ENCODE results near the gene SFXN5.
"Not testable (repeated sequence)": the region's sequence is repeated elsewhere in the genome, so short reads cannot be mapped to it uniquely, and the experiment has no call there.

Gene SFXN5, protein sequence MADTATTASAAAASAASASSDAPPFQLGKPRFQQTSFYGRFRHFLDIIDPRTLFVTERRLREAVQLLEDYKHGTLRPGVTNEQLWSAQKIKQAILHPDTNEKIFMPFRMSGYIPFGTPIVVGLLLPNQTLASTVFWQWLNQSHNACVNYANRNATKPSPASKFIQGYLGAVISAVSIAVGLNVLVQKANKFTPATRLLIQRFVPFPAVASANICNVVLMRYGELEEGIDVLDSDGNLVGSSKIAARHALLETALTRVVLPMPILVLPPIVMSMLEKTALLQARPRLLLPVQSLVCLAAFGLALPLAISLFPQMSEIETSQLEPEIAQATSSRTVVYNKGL

DNA sequence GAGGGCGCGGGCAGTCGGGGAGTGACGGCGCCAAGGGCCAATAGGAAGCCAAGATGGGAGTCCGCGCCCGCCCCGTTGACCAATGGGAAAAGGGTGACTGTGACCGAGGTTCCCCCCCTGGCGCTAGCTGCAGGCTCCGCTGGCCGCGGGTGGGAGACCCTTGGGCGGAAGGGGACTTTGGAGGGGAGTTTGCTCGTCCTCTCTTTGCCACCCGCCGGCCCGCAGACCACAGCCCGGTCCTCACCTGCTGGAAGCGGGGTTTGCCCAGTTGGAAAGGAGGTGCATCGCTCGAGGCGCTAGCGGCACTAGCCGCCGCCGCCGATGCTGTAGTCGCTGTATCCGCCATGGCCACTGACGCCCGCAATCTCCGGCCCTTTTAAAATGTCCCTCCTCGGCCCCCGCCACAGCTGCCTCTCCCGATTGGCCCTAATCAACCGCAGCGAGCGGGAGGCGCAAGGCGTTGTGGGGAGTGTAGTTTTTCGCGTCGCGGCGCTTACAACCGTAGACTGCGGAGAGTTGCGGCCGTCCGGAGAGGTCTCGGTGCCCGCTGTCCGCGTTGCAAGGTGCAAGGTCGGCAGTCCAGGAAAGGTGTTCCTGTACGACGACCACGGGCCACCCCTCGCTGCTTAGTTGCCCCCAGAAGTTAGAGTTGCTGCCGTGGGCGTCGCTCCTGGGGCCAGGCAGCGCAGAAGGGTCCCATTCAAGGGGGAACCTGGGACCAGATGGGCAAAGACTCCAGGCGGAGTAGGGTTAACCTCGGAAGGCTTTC, at the start of gene SFXN5:
Gene SFXN5 (minus strand): TSS at position 353 of the 769 bp plus-strand sequence. CDS start 7 bp downstream, at position 346.
- ATAC-seq: peak; percentile 91
- DNase-seq: peak; percentile 99

DNA sequence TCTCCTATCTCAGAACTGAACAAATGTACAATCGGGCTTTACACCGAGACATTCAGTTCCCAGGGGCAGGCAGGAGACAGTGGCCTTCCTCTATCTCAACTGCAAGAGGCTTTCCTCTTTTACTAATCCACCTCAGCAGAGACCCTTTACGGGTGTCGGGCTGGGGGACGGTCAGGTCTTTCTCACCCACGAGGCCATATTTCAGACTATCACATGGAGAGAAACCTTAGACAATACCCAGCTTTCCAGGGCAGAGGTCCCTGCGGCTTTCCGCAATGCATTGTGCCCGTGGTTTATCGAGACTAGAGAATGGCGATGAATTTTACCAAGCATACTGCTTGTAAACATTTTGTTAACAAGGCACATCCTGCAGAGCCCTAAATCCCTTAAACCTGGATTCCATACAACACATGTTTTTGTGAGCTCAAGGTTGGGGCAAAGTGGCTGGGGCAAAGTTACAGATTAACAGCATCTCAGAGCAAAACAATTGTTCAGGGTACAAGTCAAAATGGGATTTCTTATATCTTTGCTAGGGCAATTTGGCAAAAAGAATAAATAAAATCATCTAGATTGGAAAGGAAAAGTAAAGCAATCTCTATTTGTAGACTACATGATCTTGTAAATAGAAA, 48.2 kb upstream of the SFXN5 start:
- not testable (repeated sequence) for ATAC-seq, DNase-seq

DNA sequence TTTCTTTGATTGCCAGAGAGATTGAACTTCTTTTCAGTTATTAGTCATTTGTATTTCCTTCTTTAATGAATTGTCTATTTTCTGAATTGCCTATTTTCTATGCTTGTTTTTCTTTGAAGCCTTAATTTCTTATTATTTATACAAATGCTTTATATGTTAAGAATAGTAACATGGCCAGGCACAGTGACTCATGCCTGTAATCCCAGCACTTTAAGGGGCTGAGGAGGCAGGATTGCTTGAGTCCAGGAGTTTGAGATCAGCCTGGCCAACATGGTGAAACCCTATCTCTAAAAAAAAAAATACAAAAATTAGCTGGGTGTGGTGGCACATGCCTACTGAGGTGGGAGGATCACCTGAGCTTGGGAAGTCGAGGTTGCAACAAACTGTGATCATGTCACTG, 45.9 kb upstream of the SFXN5 start:
- ATAC-seq (no peak), DNase-seq (no peak)

DNA sequence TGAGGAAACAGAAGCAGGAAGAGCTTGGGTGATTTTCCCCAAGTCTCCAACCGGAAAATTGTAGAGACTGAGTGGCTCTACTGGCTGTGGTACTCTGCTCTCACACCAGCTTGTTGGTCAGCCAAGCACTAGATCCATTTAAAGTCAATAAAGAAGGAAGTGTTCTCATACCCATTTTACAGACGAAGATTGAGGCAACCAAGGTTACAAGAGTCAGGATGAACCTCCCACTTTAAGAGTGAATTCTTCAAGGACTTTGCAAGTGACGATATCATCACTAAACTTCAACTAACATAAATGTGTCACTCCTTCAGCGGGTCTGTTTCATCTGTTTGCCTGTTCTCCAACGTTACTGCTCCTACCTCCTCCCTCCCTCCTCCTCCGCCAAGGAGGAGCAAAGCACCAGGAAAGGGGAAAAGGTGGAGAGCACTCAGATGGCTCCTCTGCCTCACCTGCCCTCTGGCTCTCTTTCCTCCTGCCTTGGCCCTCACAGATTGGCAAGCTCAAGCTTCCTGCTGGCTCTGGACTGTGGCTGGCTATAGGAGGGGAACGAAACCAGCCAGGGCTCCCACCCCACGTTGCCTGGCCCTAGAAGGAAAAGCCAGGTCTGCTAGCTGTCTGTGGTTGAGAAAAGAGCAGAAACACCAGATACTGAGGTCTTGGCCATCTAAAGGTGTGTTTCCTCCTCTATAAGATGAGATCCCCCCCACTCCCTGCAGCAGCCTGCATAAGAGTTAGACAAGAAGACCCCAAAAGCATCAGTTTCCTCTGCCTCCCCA, 44.9 kb upstream of the SFXN5 start:
- DNase-seq (no peak), ATAC-seq (no peak)

DNA sequence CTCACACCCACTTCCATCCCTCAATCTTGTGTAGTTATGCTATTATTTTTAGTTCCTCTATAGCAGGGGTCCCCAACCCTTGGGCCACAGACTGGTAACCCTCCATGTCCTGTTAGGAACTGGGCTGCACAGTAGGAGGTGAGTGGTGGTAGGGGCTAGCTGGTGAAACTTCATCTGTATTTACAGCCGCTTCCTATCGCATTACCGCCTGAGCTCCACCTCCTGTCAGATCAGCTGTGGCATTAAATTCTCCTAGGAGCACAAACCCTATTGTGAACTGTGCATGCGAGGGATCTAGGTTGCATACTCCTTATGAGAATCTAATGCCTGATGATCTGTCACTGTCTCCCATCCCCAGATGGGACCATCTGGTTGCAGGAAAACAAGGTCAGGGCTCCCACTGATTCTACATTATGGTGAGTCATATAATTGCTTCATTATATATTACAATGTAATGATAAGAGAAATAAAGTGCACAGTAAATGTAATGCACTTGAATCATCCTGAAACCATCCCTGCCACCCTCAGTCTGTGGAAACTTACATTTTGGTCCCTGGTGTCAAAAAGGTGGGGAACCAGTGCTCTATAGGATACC, 42.9 kb upstream of the SFXN5 start:
- DNase-seq (no peak), ATAC-seq (no peak)

DNA sequence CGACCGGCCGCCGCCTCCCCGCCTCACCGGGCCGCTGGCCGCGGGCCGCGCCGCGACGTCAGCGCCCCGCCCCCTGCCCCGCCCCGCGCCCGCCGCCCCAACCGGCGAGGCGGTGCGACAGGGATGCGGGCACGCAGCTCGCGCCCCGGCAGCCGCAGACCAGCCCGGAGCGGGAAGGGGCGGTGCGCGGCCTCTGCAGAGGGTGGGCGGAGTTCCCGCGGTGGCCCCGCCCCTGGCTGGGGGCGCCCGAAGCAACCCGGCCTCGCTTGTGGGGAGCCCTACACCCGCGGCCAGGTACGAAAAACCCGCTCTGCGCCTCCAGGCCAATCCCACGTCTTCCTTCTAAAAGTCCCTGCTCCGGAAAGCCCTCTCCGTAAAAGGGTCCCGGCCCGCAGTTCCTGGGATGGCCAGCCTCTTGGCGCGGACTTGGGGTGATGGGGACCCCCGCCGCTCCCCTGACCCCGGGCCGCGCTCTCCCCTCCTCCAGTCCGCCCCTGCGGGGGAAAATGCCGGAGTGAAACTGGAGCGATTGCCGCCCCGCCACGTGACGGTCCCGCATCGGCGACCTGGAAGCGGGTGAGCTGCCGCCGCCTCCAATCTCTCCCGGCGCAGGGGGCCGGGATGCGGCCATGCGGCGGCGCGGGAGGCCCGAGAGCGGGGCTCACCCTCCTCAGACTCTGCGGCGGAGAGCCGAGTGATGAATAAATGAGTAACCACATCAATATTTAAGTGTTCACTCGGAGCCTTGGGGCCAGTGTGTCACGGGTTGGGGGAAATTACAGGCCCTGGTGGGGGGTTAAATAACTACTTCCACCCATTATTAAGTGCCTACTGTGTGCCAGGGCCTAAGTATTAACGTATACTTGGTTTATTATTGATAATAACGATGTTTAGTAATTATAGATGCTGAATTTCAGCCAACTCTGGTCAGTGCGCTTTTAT, 41.7 kb upstream of the SFXN5 start, which contains the start of gene RAB11FIP5:
Gene RAB11FIP5 (minus strand): TSS at position 36 of the 942 bp plus-strand sequence. CDS start 171 bp downstream, outside the sequence.
- peak; percentile 79 for DNase-seq
- peak; percentile 77 for ATAC-seq

DNA sequence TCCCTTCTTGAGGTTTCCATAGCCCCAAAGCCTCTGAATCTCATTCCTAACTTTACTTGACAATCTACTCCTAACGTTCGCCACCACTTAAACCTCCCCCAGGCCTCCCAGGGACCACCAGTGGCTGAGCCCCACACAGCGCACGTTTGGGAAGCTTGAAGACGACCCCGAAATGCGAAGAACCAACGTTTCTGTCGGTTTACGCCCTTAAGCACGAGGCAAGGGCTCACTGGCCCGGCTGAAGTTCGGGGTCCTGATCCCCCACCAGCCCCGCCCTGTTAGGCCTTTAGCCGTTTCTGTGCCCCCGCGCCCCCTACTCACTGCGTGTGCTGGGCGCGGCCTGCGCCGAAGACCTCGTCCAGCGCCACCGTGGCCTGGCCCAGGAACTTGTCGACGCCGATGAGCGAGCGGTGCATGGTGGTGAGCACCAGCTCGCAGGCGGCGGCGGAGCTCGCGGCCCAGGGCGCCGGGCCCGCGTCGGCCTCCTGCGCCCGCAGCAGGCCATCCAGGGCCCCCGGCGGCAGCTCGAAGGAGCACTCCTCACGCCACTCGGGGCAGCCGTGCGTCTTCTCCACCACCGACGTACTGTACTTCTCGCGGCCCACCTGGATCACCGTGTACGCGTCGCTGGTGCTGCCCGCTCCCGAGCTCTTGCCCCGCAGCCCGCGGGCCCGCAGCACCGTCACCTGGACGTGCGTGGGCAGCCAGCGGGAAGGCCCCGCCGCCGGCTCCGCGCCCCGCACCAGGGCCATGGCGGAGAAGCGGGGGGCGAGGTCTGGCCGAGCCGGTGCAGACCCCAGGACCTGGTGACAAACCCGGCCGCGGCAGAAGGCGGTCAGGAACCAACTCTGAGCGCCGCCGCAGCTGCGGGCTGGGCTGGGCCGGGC, 40.8 kb upstream of the SFXN5 start:
- DNase-seq (peak; percentile 19), ATAC-seq (no peak)

DNA sequence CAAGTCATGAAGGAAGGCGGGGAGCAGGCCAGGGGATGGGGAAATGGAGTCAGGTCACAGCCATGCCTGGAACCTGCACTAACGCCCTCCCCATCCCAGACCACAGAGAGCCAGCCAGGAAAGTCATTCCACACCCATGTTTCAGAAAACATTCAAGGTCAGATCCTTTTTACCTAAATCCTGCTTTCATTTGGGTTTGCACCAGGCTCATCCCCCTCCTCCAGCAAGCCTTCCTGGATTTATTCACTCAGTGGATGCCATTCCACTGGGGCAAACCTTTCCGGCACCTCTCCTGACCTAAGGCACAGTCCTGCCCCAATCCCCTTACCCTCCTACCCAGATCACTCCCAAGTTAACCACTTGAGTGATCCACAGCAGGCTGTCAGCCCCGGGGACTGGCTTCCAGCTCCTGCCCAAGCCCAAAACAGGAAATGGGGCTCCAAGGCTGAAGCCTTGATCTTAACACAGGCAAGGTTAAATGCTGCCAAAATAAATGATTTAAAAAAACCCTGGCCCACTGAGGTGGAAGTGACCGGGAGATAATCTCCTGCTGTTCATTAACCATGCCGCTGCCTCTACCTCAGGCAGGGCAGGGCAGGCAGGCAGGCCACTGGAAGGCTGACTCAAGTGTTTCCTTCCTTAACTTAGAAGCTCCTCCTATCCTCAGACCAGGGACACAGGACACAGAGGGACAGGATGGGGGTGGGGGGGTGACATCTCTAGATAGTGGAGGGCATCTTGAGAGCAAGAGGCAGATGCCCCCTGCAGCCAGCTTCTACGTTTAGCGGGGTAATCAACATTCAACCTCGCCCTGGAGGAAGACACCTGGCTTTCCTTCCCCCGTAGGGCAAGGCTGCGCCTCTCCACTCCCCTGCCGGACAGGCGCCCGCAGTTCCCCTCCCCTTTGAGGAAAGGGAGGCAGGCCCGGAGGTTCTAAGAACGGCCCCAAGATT, 39.8 kb upstream of the SFXN5 start:
- ATAC-seq (no peak), DNase-seq (peak; percentile 17)

DNA sequence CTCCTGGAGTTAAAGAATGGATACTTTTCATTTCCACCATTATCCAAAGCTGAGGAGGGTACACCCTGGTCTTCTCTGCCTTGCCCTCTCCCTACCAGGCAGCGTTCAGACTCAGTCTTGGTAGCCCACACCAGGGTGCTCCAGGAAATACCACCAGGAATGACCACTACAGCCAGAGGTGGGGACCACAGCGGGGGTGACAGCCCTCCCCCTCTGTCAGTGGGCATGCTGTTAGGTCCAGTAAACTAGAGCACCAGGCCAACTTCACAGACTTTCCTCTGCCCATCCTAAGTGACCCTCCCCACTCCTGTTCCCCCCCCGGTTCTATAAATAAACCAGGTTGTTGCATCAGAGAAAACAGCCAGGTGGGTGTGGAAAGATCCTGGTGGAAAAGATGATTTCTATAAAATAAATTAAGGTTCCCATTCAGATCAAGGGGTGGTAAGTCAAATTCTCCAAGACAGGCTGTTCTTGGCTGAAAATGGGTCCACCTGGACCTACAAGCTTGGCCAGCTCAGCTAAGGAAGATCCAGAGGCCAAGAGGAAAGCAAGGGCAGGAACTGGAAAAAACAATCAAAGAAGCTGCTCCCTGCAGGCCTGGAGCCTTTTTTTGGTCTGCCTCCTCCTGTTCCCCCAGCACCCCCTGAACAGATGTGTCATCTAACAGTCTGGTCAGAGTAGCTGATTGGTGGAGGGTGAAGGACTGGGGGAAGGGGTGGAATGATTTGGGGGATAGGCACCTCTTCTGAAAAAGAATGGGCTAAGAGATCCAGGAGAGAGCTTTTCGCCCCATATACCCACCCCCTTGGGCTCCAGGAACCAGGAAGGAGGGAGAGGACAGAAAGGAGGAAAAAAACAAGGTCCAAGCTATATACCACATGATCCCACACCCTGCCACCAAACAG, 38.9 kb upstream of the SFXN5 start:
- DNase-seq (no peak), ATAC-seq (no peak)

DNA sequence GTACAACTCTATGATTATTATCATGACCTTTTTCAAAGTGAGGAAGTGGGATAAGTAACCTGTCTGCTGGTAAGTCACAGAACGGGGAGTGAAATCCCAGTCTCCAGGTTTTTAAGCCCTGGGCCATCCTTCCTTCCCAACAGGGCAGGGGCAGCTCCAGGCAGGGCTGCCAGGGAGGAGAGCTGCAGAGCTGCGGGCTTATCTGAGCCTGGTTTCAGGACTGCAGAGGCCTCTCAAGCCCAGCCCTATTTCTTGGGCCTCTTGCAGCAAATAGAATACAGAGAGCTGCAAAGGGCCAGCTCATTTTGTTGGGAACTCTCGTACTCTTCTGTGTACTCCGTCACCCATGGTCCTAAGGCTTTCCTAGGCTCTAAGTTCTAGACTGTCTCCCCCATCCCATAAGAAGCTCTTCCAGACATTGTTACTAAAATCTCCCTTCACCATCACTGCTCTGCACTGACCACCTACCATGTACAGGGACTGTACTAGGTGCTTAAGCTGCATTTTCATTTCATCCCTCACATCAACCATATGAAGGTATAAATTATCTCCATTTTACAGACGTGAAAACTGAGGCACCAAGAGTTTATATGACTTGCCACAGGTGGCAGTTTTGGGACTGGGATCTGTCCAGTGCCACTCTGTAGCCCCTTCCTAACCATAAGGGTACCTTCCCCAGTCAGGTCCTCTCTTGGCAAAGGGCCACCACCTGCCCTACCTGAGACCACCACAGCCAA, 38.1 kb upstream of the SFXN5 start:
- DNase-seq (no peak), ATAC-seq (no peak)

DNA sequence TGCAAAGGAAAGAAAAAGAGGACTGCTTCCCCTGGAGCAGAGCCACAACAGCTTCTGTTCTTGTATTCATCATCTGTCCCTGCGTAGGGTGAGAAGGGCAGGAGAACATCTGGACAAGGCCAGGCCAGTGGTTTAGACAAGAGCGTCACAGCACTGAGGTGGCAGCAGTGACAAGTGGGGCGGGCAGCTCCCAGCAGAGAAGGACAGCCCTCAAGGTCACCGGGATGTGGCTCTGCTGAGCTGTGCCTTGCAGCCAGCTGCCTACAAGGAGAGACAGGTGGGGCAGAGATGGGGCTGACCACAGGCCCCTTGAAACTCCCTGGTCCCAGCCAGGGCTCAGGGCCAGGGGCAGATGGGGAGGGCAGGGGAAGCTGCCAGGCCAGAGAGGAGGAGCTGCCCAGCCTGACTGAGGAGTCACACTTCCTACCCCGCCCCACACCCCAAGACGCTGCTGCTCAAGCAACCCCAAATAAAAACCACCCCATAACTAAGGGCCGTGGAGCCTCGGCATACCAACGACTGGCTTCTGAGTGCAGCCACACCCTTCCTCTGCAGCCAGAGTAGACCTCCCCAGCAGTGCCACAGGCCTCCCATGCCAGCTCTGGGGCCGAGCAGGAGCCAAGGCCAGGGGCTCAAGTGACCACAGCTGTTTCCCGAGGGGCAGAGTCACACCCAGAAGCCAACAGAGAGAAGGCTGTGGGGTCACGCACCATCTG, 35.9 kb upstream of the SFXN5 start:
- DNase-seq (no peak), ATAC-seq (no peak)

DNA sequence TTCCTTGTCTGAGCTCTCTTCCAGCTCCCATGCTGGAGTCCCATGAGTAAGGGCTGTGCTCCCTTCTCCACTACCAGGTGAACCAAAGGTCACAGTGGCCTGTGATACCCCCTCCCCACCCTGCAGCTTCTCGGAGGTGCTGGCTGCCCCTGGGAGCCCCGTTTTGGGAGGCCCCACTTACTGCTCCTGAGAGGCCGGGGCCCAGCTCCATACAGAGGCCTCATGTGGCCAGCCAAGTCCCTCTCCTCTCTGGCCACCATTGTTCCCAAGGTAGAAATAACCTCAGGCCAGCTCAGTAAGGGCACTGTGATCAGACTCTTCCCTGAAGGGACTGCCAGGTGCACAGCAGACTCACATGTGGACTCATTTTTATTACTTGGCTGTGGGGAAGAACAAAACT, 35.3 kb upstream of the SFXN5 start:
- ATAC-seq (no peak), DNase-seq (no peak)

DNA sequence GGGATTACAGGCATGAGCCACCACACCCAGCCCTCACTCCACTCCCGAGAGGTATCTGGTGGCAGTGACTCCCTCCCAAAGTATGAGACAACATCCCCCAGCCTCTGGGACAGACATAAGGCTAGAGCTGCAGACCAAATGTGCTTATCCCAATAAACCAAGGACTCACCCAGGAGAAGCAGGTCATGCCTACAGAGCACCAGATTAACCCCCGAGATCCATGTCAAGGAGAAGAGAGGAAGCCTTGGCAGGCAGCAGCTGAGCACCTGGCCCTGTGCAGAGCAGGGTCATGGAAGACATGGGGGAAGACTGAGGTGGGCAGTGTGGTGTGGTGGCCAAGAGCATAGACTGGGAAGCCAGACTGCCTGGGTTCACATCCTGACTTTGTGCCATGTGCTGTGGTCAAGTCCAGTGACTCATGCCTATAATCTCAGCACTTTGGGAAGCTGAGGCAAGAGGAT, 34.0 kb upstream of the SFXN5 start:
- ATAC-seq (no peak), DNase-seq (no peak)

DNA sequence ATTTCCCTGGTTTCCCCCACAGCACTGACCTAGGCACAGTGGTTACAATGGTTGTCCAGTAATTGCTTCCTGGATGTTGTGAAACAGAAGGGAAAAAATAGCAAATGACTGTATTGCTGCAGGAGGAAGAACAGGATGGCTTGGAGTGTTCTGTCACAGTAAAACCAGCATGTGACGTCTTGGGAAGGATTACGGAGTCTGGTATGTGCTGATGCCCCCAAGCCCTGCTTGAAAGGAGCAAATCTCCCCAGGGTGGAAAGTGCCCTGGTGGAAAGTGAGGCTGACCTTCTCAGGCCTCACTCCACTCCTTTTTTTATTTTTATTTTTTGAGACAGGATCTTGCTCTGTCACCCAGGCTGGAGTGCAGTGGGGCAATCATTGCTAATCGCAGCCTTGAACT, 33.4 kb upstream of the SFXN5 start:
- no peak for DNase-seq
- no peak for ATAC-seq

DNA sequence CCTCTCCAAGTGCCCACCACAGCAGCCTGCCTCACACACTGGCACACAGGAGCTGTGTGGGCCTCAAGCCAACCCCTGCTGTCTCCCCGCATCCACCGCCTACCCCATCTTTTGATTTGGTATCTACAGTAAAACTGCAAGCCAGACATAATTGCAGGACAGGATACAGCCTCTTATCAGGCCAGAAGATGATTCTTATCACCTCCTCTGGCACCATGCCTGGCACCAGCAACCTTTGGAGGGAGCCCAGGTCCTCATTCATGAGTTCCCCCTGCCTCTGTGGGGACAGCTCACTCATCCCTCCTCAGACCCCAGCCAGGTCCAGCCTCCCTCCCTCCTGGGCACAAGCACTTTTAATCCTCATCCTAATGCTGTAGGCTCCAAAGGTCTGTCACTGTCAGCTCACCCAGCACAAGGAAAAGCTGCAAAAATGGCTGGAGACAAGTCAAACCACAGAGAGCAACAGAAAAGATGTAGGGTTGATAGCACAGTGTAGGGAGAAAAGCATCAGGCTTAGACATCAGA, 31.6 kb upstream of the SFXN5 start:
- DNase-seq (no peak), ATAC-seq (no peak)

Measured in stimulated activated naive CD8-positive, alpha-beta T cell treated with anti-CD3 and anti-CD28 coated beads, Interleukin-15, Interleukin-2, amounts not matched to agents 100 U/mL and 50 U/mL, for 24 hours (primary cell).